MM.1S (cell line): ENCODE results near the gene KCND3.

Experiments
- DNase-seq: peaks from one replicate; pipeline ENCODE4 v3.0.0-alpha.2; 2015
- H2AFZ ChIP-seq: fragments of 300-600 bp; sonication (generic); 2 replicates; pipeline ENCODE4 v1.6.0; 2016; ENCODE audit warnings: antibody characterized with exemption, low read length
- H3F3A ChIP-seq: fragments of 300-600 bp; sonication (generic); 2 replicates; pipeline ENCODE4 v1.6.1; 2016; ENCODE audit warnings: mild to moderate bottlenecking, antibody characterized with exemption, low read length, moderate library complexity, mixed read lengths; ENCODE audit not compliant: insufficient read depth
- H3K27ac ChIP-seq: fragments of 300-600 bp; sonication (generic); 2 replicates; pipeline ENCODE4 v1.5.1; 2016; ENCODE audit warnings: mild to moderate bottlenecking, low read length
- H3K27me3 ChIP-seq: fragments of 300-600 bp; sonication (generic); replicated peaks from 2 replicates; pipeline ENCODE4 v1.6.0; 2016; ENCODE audit warnings: low read length; ENCODE audit not compliant: insufficient read depth
- H3K36me3 ChIP-seq: fragments of 300-600 bp; sonication (generic); replicated peaks from 2 replicates; pipeline ENCODE4 v1.6.1; 2016; ENCODE audit warnings: mild to moderate bottlenecking, low read length, mixed read lengths; ENCODE audit not compliant: insufficient read depth
- H3K4me1 ChIP-seq: fragments of 300-600 bp; sonication (generic); 2 replicates; pipeline ENCODE4 v1.6.1; 2016; ENCODE audit warnings: low read length, mixed read lengths
- H3K4me2 ChIP-seq: fragments of 300-600 bp; sonication (generic); 2 replicates; pipeline ENCODE4 v1.6.0; 2016; ENCODE audit warnings: low read depth, low read length
- H3K4me3 ChIP-seq: fragments of 300-600 bp; sonication (generic); 2 replicates; pipeline ENCODE4 v1.5.1; 2016; ENCODE audit warnings: low read length, mixed read lengths
- H3K79me2 ChIP-seq: fragments of 300-600 bp; sonication (generic); 2 replicates; pipeline ENCODE4 v1.6.1; 2016; ENCODE audit warnings: mixed run types, low read length, mixed read lengths
- H3K9ac ChIP-seq: fragments of 300-600 bp; sonication (generic); 2 replicates; pipeline ENCODE4 v1.6.1; 2016; ENCODE audit warnings: low read length, mixed read lengths
- H3K9me2 ChIP-seq: fragments of 300-600 bp; sonication (generic); replicated peaks from 2 replicates; pipeline ENCODE4 v1.6.1; 2016; ENCODE audit warnings: mild to moderate bottlenecking, low read length, mixed read lengths; ENCODE audit not compliant: insufficient read depth
- H3K9me3 ChIP-seq: fragments of 300-600 bp; sonication (generic); replicated peaks from 2 replicates; pipeline ENCODE4 v1.6.1; 2016; ENCODE audit warnings: mild to moderate bottlenecking, low read length, mixed read lengths; ENCODE audit not compliant: insufficient read depth
- H4K20me1 ChIP-seq: fragments of 300-600 bp; sonication (generic); 2 replicates; pipeline ENCODE4 v1.6.1; 2016; ENCODE audit warnings: mild to moderate bottlenecking, low read length, moderate library complexity, mixed read lengths; ENCODE audit not compliant: insufficient read depth
- CTCF ChIP-seq: fragments of 300-600 bp; sonication (generic); IDR thresholded peaks from 2 replicates; pipeline ENCODE4 v1.5.1; 2016; ENCODE audit warnings: antibody characterized with exemption, low read length, mixed read lengths
- EZH2 ChIP-seq: fragments of 300-600 bp; sonication (generic); optimal IDR thresholded peaks from 2 replicates; pipeline ENCODE3; 2017; ENCODE audit warnings: low read depth, mild to moderate bottlenecking, antibody characterized with exemption, low read length, mixed read lengths
- EZH2phosphoT487 ChIP-seq: fragments of 300-600 bp; sonication (generic); IDR thresholded peaks from 2 replicates; pipeline ENCODE4 v1.6.1; 2018; ENCODE audit warnings: antibody characterized with exemption, low read length

KCND3 gene

GRCh38 chr1:111735858-111736544, 253.5 kb downstream of the KCND3 start:
- H3K4me1 ChIP-seq: peaks cover 8% of the 10 kb centered on the region
- no peaks in the 10 kb centered on the region for H3K36me3 ChIP-seq
- TF ChIP-seq CTCF (no peak), EZH2 (no peak), EZH2phosphoT487 (no peak)
- no peak overlapping the region for H3K9ac ChIP-seq
- no peak overlapping the region for H3K4me3 ChIP-seq
- H3K9me2 ChIP-seq: no peaks in the 10 kb centered on the region
- no peak overlapping the region for H3K4me2 ChIP-seq
- no peak overlapping the region for H3K27ac ChIP-seq
- H4K20me1 ChIP-seq: no peaks in the 10 kb centered on the region
- H2AFZ ChIP-seq: no peak overlapping the region
- no peaks in the 10 kb centered on the region for H3K9me3 ChIP-seq
- no peaks in the 10 kb centered on the region for H3K27me3 ChIP-seq
- no peak for DNase-seq
- H3K79me2 ChIP-seq: peaks cover 3% of the 10 kb centered on the region; the same call in 1 of the 2 replicates
- peaks cover 10% of the 10 kb centered on the region; the same call in 1 of the 2 replicates for H3F3A ChIP-seq

GRCh38 chr1:111735321-111735720, 254.1 kb downstream of the KCND3 start:
- no peak for DNase-seq
- no peak overlapping the region for H3K4me3 ChIP-seq
- no peak overlapping the region for H3K27ac ChIP-seq

GRCh38 chr1:111734856-111735255, 254.6 kb downstream of the KCND3 start:
- Histone ChIP-seq H3K27ac (no peak overlapping the region), H4K20me1 (no peaks in the 10 kb centered on the region), H3K79me2 (peaks cover 3% of the 10 kb centered on the region; the same call in 1 of the 2 replicates), H3K27me3 (no peaks in the 10 kb centered on the region), H3F3A (peaks cover 5% of the 10 kb centered on the region; the same call in 1 of the 2 replicates), H3K9me2 (no peaks in the 10 kb centered on the region), H3K9me3 (no peaks in the 10 kb centered on the region), H3K4me1 (peaks cover 8% of the 10 kb centered on the region), H3K9ac (no peak overlapping the region), H3K36me3 (no peaks in the 10 kb centered on the region), H2AFZ (no peak overlapping the region), H3K4me3 (no peak overlapping the region), H3K4me2 (no peak overlapping the region)
- no peak for DNase-seq
- TF ChIP-seq EZH2 (no peak), CTCF (no peak), EZH2phosphoT487 (no peak)

More at GRCh38 chr1:111735321-111735720, 254.1 kb downstream of the KCND3 start:
- Histone ChIP-seq H3K36me3 (no peaks in the 10 kb centered on the region), H3K4me2 (no peak overlapping the region), H4K20me1 (no peaks in the 10 kb centered on the region), H2AFZ (no peak overlapping the region), H3K9me2 (no peaks in the 10 kb centered on the region), H3K79me2 (peaks cover 3% of the 10 kb centered on the region; the same call in 1 of the 2 replicates), H3K27me3 (no peaks in the 10 kb centered on the region), H3K4me1 (peaks cover 8% of the 10 kb centered on the region), H3F3A (peaks cover 9% of the 10 kb centered on the region; the same call in 1 of the 2 replicates), H3K9ac (no peak overlapping the region), H3K9me3 (no peaks in the 10 kb centered on the region)
- TF ChIP-seq EZH2phosphoT487 (no peak), EZH2 (no peak), CTCF (no peak)
